Measurements from ENCODE around the gene SNX21. TPM values are rescaled to one million over a fixed set of nuclear protein-coding genes. Genes with fewer than 3 reads are reported as not detected.
"Not testable (repeated sequence)": the region's sequence is repeated elsewhere in the genome, so short reads cannot be mapped to it uniquely, and the experiment has no call there.

The SNX21 gene
- polyA plus RNA-seq, 12 donors = 14.4 to 30.9 (median 22.4) TPM; not detected in 1

GRCh38 chr20:45819466-45819865, 14.1 kb upstream of the SNX21 start:
- no peak for DNase-seq

DNA sequence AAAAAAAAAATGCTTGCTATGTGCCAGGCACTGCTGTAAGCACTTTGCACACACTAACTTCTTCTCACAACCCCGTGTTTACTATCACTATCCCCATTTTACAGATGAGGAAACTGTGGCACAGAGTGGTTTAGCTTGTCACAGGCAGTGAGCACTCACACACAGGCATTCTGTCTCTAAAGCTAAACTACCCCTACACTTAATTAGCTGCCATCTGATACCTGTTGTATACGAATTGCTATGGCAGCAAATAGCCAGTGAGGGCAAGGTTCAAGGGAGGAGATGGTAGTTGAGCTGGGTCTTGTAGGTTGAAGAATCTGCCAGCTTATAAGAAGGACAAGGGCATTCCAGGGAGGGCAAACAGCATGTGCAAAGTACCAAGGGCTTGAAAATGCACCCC, 11.7 kb upstream of the SNX21 start:
- DNase-seq = no peak

- DNase-seq = no peak
Measured at GRCh38 chr20:45822857-45823256, 10.7 kb upstream of the SNX21 start.

DNA sequence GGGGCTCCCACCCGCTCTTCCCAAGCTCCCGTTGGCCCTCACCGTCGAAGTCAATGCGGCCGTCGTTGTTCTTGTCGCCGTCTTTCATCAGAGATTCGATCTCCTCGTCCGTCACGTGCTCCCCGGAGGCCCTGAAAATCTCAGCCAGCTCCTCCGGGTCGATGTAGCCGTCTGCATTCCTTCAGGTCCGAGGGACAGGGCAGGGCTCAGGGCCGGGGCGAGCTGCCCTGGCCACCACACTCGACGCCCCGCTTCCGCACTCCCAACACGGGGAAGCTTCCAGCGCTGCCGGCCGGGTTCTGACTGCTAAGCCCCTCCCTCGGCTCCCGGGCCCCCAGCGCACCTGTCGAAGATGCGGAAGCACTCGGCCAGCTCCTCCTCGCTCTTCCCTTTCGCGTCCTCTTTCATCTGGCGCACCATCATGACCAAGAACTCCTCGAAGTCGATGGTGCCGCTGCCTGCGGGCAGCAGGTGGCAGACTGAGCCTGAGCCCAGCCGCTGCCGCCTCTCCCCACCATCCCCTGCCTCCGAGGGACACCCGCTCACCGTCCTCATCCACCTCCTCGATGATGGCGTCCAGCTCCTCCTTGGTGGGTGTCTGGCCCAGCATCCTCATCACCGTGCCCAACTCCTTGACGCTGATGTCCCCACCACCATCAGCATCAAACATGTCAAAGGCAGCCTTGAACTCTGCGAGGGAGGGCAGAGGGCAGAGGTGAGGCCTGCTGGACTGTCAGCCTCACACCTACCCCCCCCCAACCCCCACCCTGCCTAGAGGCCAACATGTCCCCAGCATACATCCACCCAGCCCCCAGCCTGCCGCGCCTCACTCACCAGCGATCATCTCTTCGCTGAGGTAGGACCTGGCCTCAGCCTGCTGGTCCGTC, 9.4 kb upstream of the SNX21 start:
- no peak for DNase-seq

- DNase-seq = no peak
Measured at GRCh38 chr20:45826381-45827019, 7.1 kb upstream of the SNX21 start.

GRCh38 chr20:45827030-45827652, 6.5 kb upstream of the SNX21 start, which contains the start of gene TNNC2:
TNNC2 (minus strand) TSS chr20:45827312; CDS start chr20:45827248, 64 bp downstream.
- DNase-seq = no peak

- DNase-seq = no peak
Measured at GRCh38 chr20:45827712-45828111, 5.9 kb upstream of the SNX21 start.

- no peak for DNase-seq
Measured at GRCh38 chr20:45828589-45828988, 5.0 kb upstream of the SNX21 start.

DNA sequence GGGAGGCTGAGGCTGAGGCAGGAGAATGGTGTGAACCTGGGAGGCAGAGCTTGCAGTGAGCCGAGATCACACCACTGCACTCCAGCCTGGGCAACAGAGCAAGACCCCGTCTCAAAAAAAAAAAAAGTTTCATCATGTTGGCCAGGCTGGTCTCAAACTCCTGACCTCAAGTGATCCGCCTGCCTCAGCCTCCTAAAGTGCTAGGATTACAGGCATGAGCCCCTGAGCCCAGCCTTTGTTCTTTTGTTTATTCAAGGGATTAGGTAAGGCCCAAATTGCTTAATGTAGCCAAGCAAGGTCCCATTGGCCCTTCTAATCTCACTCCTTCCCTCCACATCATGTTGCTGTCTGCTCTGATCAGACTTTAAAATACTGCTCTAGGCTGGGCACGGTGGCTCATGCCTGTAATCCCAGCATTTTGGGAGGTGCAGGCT, 3.9 kb upstream of the SNX21 start:
- not testable (repeated sequence) for DNase-seq

DNA sequence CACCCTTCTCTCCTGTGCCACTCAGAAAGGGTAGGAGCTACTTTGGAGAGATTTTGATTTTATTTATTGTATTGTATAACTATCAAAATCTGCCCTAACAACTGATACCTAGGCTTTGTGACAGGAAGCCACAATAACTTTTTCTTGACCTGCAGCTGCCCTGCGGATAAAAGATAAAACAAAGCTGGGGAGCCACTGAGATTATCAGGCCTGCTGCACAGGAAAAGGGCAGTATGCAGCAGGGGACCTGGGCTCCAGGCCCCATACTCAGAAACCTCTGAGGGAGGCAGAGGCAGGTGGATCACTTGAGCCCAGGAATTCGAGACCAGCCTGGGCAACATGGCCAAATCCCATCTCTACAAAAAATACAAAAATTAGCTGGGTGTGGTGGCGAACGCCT, 980 bp upstream of the SNX21 start:
- DNase-seq = no peak

- peak; percentile 83 for DNase-seq
Measured at GRCh38 chr20:45833883-45834796, 541 bp downstream of the SNX21 start.

GRCh38 chr20:45834797-45835161, 1.2 kb downstream of the SNX21 start:
- no peak for DNase-seq

DNA sequence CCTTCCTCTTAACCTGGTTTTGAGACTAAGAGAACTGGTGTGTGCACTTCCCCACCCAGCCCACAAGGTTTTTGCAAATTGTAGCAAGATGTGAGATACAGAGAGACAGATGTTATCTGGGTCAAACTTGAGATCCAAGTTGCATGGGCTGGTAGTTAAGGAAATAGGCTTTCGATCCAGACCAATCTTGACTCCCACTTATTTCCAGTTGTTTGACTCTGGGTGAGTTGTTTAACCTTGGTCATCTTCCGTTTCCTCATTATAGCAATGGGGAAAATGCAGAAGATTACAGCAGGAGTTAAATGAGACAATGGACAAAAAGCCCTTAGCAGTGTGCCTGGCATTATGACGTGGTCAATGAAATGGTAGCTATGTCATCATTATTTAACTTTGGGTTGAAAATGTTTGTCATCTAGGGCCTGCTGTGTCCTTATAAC, 1.7 kb downstream of the SNX21 start:
- no peak for DNase-seq

- DNase-seq = no peak
Measured at GRCh38 chr20:45835825-45836224, 2.2 kb downstream of the SNX21 start.

DNA sequence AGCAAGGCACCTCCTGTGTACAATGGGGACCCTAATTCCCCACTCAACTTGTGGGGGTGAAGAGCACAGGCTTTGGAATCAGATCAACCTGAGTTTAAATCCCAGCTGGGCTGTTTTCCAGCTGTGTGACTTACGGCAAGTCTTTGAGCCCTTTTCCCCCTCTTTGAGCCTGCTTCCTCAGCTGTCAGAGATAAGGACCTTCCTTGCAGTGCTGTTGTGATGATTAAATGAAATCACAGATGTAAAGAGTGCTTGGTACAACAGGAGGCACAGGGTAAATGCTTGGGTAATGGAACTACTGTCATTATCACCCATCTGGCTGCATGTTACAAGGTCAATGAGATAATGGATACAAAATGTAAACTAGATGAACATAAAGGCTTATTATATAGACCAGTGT, 3.2 kb downstream of the SNX21 start:
- DNase-seq = no peak

DNA sequence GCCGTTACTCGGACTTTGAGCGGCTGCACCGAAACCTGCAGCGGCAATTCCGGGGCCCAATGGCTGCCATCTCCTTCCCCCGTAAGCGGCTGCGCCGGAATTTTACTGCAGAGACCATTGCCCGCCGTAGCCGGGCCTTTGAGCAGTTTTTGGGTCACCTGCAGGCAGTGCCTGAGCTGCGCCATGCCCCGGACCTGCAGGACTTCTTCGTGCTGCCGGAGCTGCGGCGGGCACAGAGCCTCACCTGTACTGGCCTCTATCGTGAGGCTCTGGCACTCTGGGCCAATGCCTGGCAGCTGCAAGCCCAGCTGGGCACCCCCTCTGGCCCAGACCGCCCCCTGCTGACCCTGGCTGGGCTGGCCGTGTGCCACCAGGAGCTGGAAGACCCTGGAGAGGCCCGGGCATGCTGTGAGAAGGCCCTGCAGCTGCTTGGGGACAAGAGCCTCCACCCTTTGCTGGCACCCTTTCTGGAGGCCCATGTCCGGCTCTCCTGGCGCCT, 7.2 kb downstream of the SNX21 start:
- DNase-seq = no peak

DNA sequence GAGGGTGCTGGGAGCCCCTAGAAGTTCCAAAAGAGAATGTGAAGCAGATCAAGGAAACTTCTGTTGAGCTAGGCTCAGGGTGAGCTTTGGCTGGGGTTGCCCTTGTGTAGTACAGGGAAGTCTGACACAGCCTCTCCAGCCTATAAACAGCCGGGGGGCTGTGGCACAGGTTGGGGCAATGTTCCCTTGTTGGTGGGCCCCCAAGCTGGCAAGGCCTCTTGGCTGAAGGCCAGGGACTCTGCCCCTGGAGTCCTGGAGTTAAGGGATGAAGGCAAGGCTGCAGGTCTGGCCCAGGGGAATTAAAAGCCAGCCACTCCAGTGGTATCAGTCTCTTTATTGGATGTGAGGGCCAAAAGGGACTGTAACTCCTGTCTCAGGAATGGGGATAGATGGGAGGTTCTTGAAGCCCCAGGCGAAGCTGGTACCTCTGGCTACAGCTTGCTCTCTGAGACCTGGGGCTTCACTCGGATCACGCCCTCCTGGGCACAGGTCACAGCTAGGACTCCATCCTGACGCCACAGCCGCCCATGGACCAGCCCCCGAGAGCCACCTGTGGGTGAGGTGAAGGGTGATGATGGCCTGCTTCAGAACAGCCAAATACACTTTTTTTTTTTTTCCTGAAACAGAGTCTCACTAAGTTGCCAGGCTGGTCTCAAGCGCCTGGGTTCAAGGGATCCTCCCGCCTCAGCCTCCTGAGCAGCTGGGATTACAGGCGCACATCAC, 8.0 kb downstream of the SNX21 start:
- DNase-seq = no peak

DNA sequence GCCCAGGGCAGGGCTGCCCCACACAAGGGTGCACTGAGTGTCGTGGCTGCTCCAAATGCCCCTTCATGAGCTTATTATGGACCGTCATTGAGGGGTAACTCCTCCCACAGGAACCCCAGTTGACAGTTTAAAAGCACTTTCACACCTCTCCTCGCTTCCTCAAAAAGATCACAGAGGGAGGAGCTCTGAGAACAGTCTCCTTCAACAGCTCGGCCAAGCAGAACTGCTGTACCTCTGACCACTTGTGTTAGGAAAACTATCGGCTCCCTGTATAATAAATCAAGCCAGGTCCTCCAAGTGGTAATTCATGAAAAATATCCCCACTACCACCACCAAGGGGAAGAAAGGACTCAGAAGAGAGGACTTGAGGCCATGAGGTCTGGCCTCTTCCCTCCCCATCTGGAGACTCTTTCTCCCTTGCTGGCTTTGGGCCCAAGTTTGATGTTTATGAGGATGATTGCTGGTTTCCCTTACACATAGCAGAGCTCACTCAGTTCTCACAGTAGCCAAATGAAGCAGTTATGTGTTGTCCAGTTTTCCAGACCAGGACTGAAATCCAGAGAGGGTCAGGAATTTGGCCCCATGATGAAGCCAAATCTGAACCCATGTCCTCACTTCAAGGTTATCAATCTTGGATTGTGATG, 8.7 kb downstream of the SNX21 start:
- DNase-seq = no peak

DNA sequence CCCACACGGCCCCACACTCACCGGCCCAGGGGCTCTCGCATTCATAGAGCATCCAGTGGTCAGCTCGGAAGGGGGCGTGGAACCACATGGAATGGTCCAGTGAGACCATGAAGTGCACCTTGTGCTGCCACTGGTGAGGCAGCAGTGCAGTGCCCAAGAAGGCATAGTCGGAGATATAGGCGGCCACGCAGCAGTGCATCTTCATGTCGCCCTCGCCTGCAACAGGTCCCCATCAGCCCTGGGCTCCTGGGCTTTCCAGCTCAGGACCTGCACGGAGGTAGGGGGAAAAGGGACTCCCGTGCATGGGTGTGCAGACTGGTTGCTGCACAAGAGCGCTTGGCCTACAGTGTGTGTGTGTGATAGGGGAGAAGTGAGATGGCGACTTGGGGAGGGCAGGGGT, 9.9 kb downstream of the SNX21 start:
- no peak for DNase-seq

GRCh38 chr20:45845452-45845851, 11.9 kb downstream of the SNX21 start:
- DNase-seq = no peak

Data from muscle of arm (tissue), 12 donors.